HG03469 (cell line): ENCODE measurements around the gene SPDYE2.
"Not testable (repeated sequence)": the region's sequence is repeated elsewhere in the genome, so short reads cannot be mapped to it uniquely, and the experiment has no call there.

Experiments used
- ATAC-seq: cut with Tn5 transposase; IDR thresholded peaks from one replicate; pipeline ENCODE4 v1.9.1; 2021; ENCODE audit warnings: mild to moderate bottlenecking, moderate library complexity, moderate number of reproducible peaks; ENCODE audit not compliant: unreplicated experiment

The SPDYE2 gene

GRCh38 chr7:102535062-102535615, 15.9 kb upstream of the SPDYE2 start:
- not testable (repeated sequence) for ATAC-seq

DNA sequence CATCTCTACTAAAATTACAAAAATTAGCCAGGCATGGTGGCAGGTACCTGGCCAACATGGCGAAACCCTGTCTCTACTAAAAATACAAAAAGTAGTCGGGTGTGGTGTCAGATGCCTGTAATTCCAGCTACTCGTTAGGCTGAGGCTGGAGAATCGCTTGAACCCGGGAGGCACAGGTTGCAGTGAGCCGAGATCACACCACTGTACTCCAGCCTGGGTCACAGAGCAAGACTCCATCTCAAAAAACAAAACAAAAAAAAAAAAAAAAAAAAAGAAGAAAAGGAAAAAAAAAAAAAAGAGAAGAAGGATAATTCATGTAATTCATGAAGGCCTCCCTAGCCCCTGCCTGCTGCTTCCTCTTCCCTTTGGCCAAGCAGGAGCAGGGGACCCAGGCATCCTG, 10.4 kb upstream of the SPDYE2 start:
- ATAC-seq, result not testable (repeated sequence)

- ATAC-seq, result not testable (repeated sequence)
These were observed 8.9 kb upstream of the SPDYE2 start for GRCh38 chr7:102542083-102542482.

- ATAC-seq, result not testable (repeated sequence)
These were observed 8.3 kb upstream of the SPDYE2 start for GRCh38 chr7:102542771-102543170.

DNA sequence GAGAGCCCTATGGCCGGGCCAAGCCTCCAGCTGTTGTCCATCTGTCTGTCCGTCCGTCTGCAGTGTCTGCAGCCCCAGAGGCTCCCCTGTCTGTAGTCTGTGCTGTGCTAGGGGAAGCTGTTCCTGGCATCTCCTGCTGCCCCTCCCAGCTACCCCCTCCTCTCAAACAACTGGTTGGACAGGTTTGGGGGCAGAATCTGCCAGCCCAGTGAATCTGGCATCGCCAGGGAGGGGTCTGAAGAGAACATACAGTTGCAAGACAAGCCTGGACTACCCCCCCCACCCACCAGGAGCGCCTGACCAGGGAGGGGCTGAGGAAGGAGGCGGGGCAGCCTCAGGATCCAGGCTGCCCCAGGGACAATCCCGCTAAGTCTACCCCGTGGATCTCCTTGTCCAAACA, 7.4 kb upstream of the SPDYE2 start, which contains the start of gene UPK3BL2:
UPK3BL2 (minus strand) TSS at position 101 of the 400 bp plus-strand sequence; CDS start at position 41, 60 bp downstream.
- ATAC-seq, result not testable (repeated sequence)

- not testable (repeated sequence) for ATAC-seq
These were observed 6.7 kb upstream of the SPDYE2 start for GRCh38 chr7:102544372-102544771.

GRCh38 chr7:102545288-102545687, 5.7 kb upstream of the SPDYE2 start:
- ATAC-seq, result not testable (repeated sequence)

- ATAC-seq, result not testable (repeated sequence)
These were observed 4.7 kb upstream of the SPDYE2 start for GRCh38 chr7:102546353-102546752.

GRCh38 chr7:102568620-102569019, 17.6 kb downstream of the SPDYE2 start:
- not testable (repeated sequence) for ATAC-seq

GRCh38 chr7:102572261-102573239, 21.5 kb downstream of the SPDYE2 start, which contains the start of gene POLR2J3:
Gene POLR2J3, minus strand, starts transcription at chr7:102572583. Its CDS starts 62 bp downstream, at chr7:102572521.
- peak; percentile 93 for ATAC-seq

- not testable (repeated sequence) for ATAC-seq
These were observed 23.6 kb downstream of the SPDYE2 start for GRCh38 chr7:102574607-102575006.

DNA sequence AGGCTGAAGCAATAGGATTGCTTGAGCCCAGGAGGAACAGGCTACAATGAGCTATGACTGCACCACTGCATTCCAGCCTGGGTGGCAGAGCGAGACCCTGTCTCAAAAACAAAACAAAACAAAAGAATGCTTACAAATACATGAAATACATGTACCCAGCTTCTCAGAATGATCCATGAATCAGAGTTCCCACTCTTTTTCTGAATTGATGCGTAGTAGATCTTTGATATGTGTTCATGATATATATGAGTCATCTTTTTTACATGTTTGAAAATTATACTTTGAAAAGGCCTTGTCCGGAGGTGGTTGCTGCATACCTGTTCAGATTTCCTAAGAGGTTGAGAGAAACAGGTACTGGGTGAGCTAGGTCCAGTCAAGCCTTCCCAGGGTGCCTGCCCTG, 25.3 kb downstream of the SPDYE2 start:
- not testable (repeated sequence) for ATAC-seq

GRCh38 chr7:102577315-102578240, 26.6 kb downstream of the SPDYE2 start:
- not testable (repeated sequence) for ATAC-seq

DNA sequence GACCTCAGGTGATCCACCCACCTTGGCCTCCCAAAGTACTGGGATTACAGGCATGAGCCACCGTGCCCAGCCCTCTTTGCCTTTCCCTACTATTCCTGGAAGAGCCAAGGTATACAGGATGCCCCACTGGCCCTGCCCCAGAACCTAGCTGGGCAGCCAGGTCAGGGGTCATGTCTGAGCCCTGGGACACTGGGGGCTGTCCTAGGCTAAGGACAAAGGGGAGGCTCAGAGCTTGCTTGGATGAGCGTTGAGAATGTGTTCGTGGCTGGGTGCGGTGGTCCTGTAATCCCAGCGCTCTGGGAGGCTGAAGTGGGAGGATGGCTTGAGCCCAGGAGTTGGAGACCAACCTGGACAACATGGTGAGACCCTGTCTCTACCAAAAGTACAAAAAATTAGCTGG, 27.5 kb downstream of the SPDYE2 start:
- not testable (repeated sequence) for ATAC-seq

- not testable (repeated sequence) for ATAC-seq
These were observed 30.7 kb downstream of the SPDYE2 start for GRCh38 chr7:102581722-102582121.

DNA sequence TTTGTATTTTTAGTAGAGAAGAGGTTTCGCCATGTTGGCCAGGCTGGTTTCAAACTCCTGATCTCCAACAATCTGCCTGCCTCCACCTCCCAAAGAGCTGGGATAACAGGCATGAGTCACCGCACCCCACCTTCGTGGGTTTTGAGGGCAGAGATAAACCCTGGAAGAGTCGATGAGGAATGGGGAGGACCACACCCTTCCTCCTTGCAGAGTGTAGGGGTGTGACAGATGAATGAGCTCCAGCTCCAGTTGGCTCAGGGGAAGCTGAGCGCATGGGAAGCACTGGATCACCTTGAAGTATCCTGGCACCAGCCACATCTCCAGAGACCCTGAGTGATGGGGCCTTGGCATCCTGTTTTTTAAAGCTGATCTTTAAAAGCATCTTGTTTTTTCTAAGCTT, 32.5 kb downstream of the SPDYE2 start:
- ATAC-seq, result not testable (repeated sequence)

DNA sequence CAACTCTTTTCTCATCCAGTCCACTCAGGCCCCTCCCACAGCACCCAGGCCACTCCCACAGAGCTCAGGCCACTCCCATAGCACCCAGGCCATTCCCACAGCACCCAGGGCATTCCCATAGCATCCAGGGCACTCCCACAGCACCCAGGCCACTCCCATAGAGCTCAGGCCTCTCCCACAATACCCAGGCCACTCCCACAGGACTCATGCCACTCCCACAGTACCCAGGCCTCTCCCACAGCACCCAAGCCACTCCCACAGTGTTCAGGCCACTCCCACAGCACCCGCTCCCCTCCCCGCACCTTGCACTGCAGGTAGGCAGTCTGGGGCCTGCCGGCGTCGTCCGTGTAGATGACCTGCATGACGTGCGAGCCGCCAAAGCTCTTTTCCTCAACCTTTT, 38.8 kb downstream of the SPDYE2 start:
- peak; percentile 35 for ATAC-seq

DNA sequence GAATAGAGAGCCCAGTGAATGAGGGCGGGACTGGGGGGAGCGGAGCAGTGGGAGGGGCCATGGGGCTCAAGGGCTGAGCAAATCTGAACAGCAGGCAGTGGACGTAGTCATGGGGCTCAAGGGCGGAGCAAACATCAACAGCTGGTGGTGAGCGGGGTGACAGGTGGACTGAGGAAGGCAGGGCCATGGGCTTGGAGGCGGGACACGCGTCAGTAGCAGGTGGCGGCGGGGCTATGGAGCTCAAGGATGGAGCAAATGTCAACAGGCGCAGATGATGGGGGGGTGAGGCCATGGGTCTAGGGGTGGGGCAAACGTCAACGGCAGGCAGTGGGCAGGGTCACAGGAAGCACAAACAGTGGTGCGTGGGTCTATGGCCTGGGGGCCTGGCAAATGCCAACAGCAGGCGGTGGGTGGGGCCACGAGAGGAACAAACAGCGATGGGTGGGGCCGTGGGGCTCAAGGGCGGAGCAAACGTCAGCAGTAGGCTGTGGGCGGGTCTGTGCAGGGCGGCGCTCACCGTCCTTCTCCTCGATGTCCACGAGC, 41.5 kb downstream of the SPDYE2 start:
- not testable (repeated sequence) for ATAC-seq

GRCh38 chr7:102593637-102594334, 42.8 kb downstream of the SPDYE2 start:
- peak; percentile 45 for ATAC-seq

DNA sequence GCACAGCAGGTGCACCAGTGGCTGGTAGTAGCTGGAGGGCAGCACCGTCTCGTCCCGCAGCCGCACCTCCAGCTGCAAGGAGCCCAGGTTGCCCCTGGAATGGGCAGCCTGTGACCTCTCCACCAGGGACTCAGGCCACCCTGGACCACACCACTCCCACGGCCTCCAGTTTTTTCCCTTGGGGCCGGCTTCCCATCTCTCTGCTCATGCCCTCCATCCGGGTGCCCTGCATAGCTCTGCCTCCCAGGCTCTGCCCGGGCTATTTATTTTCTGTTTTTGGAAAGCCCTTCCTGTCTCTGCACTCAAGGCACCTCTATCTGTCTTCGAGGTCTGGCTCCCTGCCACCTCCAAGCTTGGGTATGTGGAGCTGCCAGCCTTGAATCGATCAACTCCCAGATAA, 45.0 kb downstream of the SPDYE2 start:
- ATAC-seq, result not testable (repeated sequence)
